ENCODE results near the gene CCDC32.
A peak's percentile ranks its signal among the peaks of the same experiment; 100 is the strongest.
"Not testable (repeated sequence)": the region's sequence is repeated elsewhere in the genome, so short reads cannot be mapped to it uniquely, and the experiment has no call there.

Gene CCDC32

GRCh38 chr15:40564591-40565332, at the start of gene CCDC32:
CCDC32 (minus strand) TSS chr15:40565042; CDS start chr15:40563015, 2,027 bp downstream.
- peak; percentile 89 to 97 for DNase-seq

GRCh38 chr15:40613080-40613479, 48.2 kb upstream of the CCDC32 start:
- no peak for DNase-seq

- DNase-seq = no peak
These were observed 39.1 kb upstream of the CCDC32 start for GRCh38 chr15:40603935-40604334.

GRCh38 chr15:40600956-40601355, 36.1 kb upstream of the CCDC32 start:
- DNase-seq = no peak

- DNase-seq = no peak
These were observed 33.8 kb upstream of the CCDC32 start for GRCh38 chr15:40598672-40599071.

GRCh38 chr15:40598126-40598525, 33.3 kb upstream of the CCDC32 start:
- DNase-seq = no peak

GRCh38 chr15:40597024-40597423, 32.2 kb upstream of the CCDC32 start:
- no peak for DNase-seq

- DNase-seq = no peak
These were observed 30.9 kb upstream of the CCDC32 start for GRCh38 chr15:40595773-40596172.

GRCh38 chr15:40595219-40595618, 30.4 kb upstream of the CCDC32 start:
- DNase-seq = no peak

GRCh38 chr15:40594429-40594836, 29.6 kb upstream of the CCDC32 start:
- DNase-seq = no peak

GRCh38 chr15:40593588-40594428, 29.0 kb upstream of the CCDC32 start, which contains the start of gene KNL1:
KNL1 (plus strand) TSS chr15:40594249; CDS start chr15:40602932, 8,683 bp downstream.
- DNase-seq = peak; percentile 80 to 83

- no peak for DNase-seq
These were observed 28.3 kb upstream of the CCDC32 start for GRCh38 chr15:40593165-40593564.

- DNase-seq = no peak
These were observed 26.5 kb upstream of the CCDC32 start for GRCh38 chr15:40591389-40591788.

GRCh38 chr15:40590667-40591050, 25.8 kb upstream of the CCDC32 start:
- DNase-seq = no peak

GRCh38 chr15:40584191-40584590, 19.3 kb upstream of the CCDC32 start:
- DNase-seq = no peak

- no peak for DNase-seq
These were observed 17.9 kb upstream of the CCDC32 start for GRCh38 chr15:40582726-40583246.

GRCh38 chr15:40581796-40582195, 17.0 kb upstream of the CCDC32 start:
- not testable (repeated sequence) for DNase-seq

GRCh38 chr15:40578892-40579291, 14.1 kb upstream of the CCDC32 start:
- no peak for DNase-seq

GRCh38 chr15:40576914-40577313, 12.1 kb upstream of the CCDC32 start:
- DNase-seq = not testable (repeated sequence)

- DNase-seq = no peak
These were observed 10.3 kb upstream of the CCDC32 start for GRCh38 chr15:40575113-40575512.

- DNase-seq = peak; percentile 90 to 91
These were observed 4.5 kb upstream of the CCDC32 start, which contains the start of gene RPUSD2 for GRCh38 chr15:40569129-40569953. RPUSD2 (plus strand) TSS chr15:40569299; CDS start chr15:40569338, 39 bp downstream.

- DNase-seq = no peak
These were observed 2.3 kb upstream of the CCDC32 start for GRCh38 chr15:40567111-40567510.

All from stimulated activated CD4-positive, alpha-beta T cell treated with anti-CD3 and anti-CD28 coated beads, Interleukin-4, amount 100 ng/mL, for 4 hours (primary cell).